Trophoblast cell (in vitro differentiated cells and primary cell): ENCODE data around the gene MYH9.
"Not testable (repeated sequence)": the region's sequence is repeated elsewhere in the genome, so short reads cannot be mapped to it uniquely, and the experiment has no call there.

Source experiments
- DNase-seq, 2 donors: peaks; one replicate each; pipeline ENCODE4 v3.0.0-alpha.2; 2016
- H2AFZ ChIP-seq: 2 replicates; pipeline ENCODE4 v1.6.1; 2013; ENCODE audit warnings: low read length, moderate library complexity, mild to moderate bottlenecking; ENCODE audit not compliant: insufficient read depth, poor library complexity
- H2AK5ac ChIP-seq: 2 replicates; pipeline ENCODE4 v1.6.1; 2013; ENCODE audit warnings: mild to moderate bottlenecking, low read length
- H2BK120ac ChIP-seq: 2 replicates; pipeline ENCODE4 v1.6.1; 2013; ENCODE audit warnings: low read length, mild to moderate bottlenecking, moderate library complexity; ENCODE audit not compliant: insufficient read depth, poor library complexity
- H2BK12ac ChIP-seq: 2 replicates; pipeline ENCODE4 v1.6.1; 2013; ENCODE audit warnings: mild to moderate bottlenecking, low read length, moderate library complexity
- H2BK5ac ChIP-seq: 2 replicates; pipeline ENCODE4 v1.6.1; 2013; ENCODE audit warnings: low read length, low read depth, moderate library complexity, mild to moderate bottlenecking; ENCODE audit not compliant: poor library complexity
- H3K14ac ChIP-seq: 2 replicates; pipeline ENCODE4 v1.6.1; 2013; ENCODE audit warnings: mild to moderate bottlenecking, low read length
- H3K18ac ChIP-seq: 2 replicates; pipeline ENCODE4 v1.6.1; 2013; ENCODE audit warnings: mild to moderate bottlenecking, low read length
- H3K23ac ChIP-seq: 2 replicates; pipeline ENCODE4 v1.6.1; 2013; ENCODE audit warnings: low read length
- H3K27ac ChIP-seq: 2 replicates; pipeline ENCODE4 v1.5.1; 2013; ENCODE audit warnings: low read depth, mild to moderate bottlenecking, inconsistent platforms, low read length, moderate library complexity
- H3K27me3 ChIP-seq: 2 replicates; pipeline ENCODE4 v1.6.1; 2013; ENCODE audit warnings: inconsistent platforms, mild to moderate bottlenecking, low read length, moderate library complexity; ENCODE audit not compliant: insufficient read depth
- H3K36me3 ChIP-seq, 2 experiments: 1 replicate in 1 of 2; 2 replicates in 1 of 2; pipeline ENCODE4 v1.6.1; 2013; ENCODE audit warnings: low read length in 2 of 2, mild to moderate bottlenecking in 2 of 2, moderate library complexity in 1 of 2; ENCODE audit not compliant: insufficient read depth in 2 of 2, control insufficient read depth in 1 of 2
- H3K4ac ChIP-seq: 2 replicates; pipeline ENCODE4 v1.6.1; 2013; ENCODE audit warnings: low read depth, mild to moderate bottlenecking, low read length, moderate library complexity
- H3K4me1 ChIP-seq, 2 experiments: 1 replicate in 1 of 2; 2 replicates in 1 of 2; pipeline ENCODE4 v1.6.1; 2013; ENCODE audit warnings: low read length in 2 of 2, mild to moderate bottlenecking in 2 of 2, moderate library complexity in 1 of 2; ENCODE audit not compliant: insufficient read depth in 2 of 2, control insufficient read depth in 1 of 2
- H3K4me2 ChIP-seq: 2 replicates; pipeline ENCODE4 v1.6.1; 2013; ENCODE audit warnings: inconsistent platforms, mild to moderate bottlenecking, low read length, moderate library complexity
- H3K4me3 ChIP-seq: 2 replicates; pipeline ENCODE4 v1.5.1; 2013; ENCODE audit warnings: mild to moderate bottlenecking, low read depth, low read length, inconsistent platforms
- H3K79me1 ChIP-seq: one replicate; pipeline ENCODE4 v1.6.1; 2013; ENCODE audit warnings: low read length
- H3K79me2 ChIP-seq: 2 replicates; pipeline ENCODE4 v1.6.1; 2013; ENCODE audit warnings: low read length, mild to moderate bottlenecking; ENCODE audit not compliant: control insufficient read depth, insufficient read depth, poor library complexity
- H3K9ac ChIP-seq: 2 replicates; pipeline ENCODE4 v1.6.1; 2013; ENCODE audit warnings: mild to moderate bottlenecking, low read length
- H3K9me3 ChIP-seq: 2 replicates; pipeline ENCODE4 v1.6.1; 2013; ENCODE audit warnings: low read depth, mild to moderate bottlenecking, control low read depth, inconsistent platforms, low read length; ENCODE audit not compliant: insufficient read depth
- H4K12ac ChIP-seq: 2 replicates; pipeline ENCODE4 v1.6.1; 2013; ENCODE audit warnings: low read depth, mild to moderate bottlenecking, low read length, moderate library complexity
- H4K8ac ChIP-seq: 2 replicates; pipeline ENCODE4 v1.6.1; 2013; ENCODE audit warnings: low read depth, mild to moderate bottlenecking, low read length, moderate library complexity
- H4K91ac ChIP-seq: one replicate; pipeline ENCODE4 v1.6.1; 2013; ENCODE audit warnings: low read depth, mild to moderate bottlenecking, low read length, moderate library complexity
- WGBS: extraction: QIAGEN DNeasy Blood & Tissue Kit; methylation state at CpG from one replicate; pipeline ENCODE4 v1.1.7; 2013; ENCODE audit warnings: missing lambda C conversion rate; ENCODE audit not compliant: insufficient read length, insufficient coverage; ENCODE audit errors: extremely low coverage; 5-methylcytosine and 5-hydroxymethylcytosine counted together

Gene MYH9

GRCh38 chr22:36425977-36426523, 38.3 kb upstream of the MYH9 start:
- Histone ChIP-seq H2BK12ac (peak overlapping the region; percentile 70), H3K23ac (no peak overlapping the region), H2BK5ac (peak overlapping the region; percentile 84), H3K9me3 (no peaks in the 10 kb centered on the region), H3K4me1 (peaks cover 9 to 10% of the 10 kb centered on the region in 2 experiments), H2AK5ac (no peak overlapping the region), H4K91ac (peak overlapping the region; percentile 85), H2AFZ (no peak overlapping the region), H3K27ac (peak overlapping the region; percentile 76), H3K9ac (no peak overlapping the region), H3K79me2 (no peaks in the 10 kb centered on the region), H3K27me3 (no peaks in the 10 kb centered on the region), H3K4me2 (no peak overlapping the region), H3K79me1 (peaks cover 11% of the 10 kb centered on the region), H3K36me3 (no peaks in the 10 kb centered on the region), H3K4ac (peak overlapping the region; percentile 21), H2BK120ac (peak overlapping the region; percentile 71), H3K14ac (peak overlapping the region; percentile 43), H3K4me3 (no peak overlapping the region), H4K12ac (no peak overlapping the region), H3K18ac (peak overlapping the region; percentile 39), H4K8ac (peak overlapping the region; percentile 58)
- DNase-seq, result peak in 1 of 2 donors; percentile 63
- no CpG with 5 or more reads among the region's 2 CpGs for WGBS

DNA sequence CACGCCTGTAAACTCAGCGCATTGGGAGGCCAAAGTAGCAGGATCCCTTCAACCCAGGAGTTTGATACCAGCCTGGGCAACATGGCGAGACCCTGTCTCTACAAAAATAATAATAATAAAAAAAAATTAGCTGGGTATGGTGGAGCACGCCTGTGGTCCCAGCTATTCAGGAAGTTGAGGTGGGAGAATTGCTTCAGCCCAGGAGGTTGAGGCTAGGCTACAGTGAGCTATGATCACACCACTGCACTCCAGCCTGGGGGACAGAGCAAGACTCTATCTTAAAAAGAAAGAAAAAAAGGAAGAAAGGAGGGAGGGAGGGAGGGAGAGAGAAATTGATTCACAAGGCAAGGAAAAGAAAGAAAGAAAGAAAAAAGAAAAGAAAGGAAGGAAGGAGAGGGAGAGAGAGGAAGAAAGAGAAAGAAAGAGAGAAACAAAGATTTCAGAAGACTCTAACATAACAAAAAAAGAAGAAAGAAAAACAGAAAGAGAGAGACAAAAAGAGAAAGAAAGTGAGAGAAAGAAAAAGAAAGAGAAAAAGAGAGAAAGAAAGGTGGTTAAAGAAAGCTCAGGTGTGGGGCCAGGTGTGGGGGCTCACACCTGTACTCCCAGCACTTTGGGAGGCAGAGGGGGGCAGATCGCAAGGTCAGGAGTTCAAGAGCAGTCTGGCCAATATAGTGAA, 37.3 kb upstream of the MYH9 start:
- H2AFZ ChIP-seq, result no peak overlapping the region
- no peak overlapping the region for H3K4me2 ChIP-seq
- peak overlapping the region; percentile 56 for H2BK12ac ChIP-seq
- no peak overlapping the region for H4K12ac ChIP-seq
- no peaks in the 10 kb centered on the region for H3K9me3 ChIP-seq
- no peak overlapping the region for H3K9ac ChIP-seq
- no peak overlapping the region for H3K18ac ChIP-seq
- no peak overlapping the region for H2AK5ac ChIP-seq
- H2BK120ac ChIP-seq, result peak overlapping the region; percentile 4
- H4K8ac ChIP-seq, result no peak overlapping the region
- H3K36me3 ChIP-seq, result no peaks in the 10 kb centered on the region
- peaks cover 11 to 12% of the 10 kb centered on the region in 2 experiments for H3K4me1 ChIP-seq
- no peak overlapping the region for H3K14ac ChIP-seq
- H2BK5ac ChIP-seq, result peak overlapping the region; percentile 50
- no peak overlapping the region for H3K4ac ChIP-seq
- no CpG with 5 or more reads among the region's 5 CpGs for WGBS
- H3K23ac ChIP-seq, result no peak overlapping the region
- no peak for DNase-seq
- no peak overlapping the region for H3K27ac ChIP-seq
- H4K91ac ChIP-seq, result peak overlapping the region; percentile 56
- no peaks in the 10 kb centered on the region for H3K79me2 ChIP-seq
- no peak overlapping the region for H3K4me3 ChIP-seq
- peaks cover 11% of the 10 kb centered on the region for H3K79me1 ChIP-seq
- no peaks in the 10 kb centered on the region for H3K27me3 ChIP-seq

GRCh38 chr22:36424466-36424865, 36.7 kb upstream of the MYH9 start:
- not testable (repeated sequence) for H3K18ac ChIP-seq, H4K12ac ChIP-seq, H3K36me3 ChIP-seq, H3K4me2 ChIP-seq, H3K4ac ChIP-seq, H3K27ac ChIP-seq, H3K14ac ChIP-seq, H3K23ac ChIP-seq, H2AFZ ChIP-seq, H4K8ac ChIP-seq, H3K4me3 ChIP-seq, DNase-seq, H3K9me3 ChIP-seq, H3K9ac ChIP-seq, H2AK5ac ChIP-seq, H3K27me3 ChIP-seq, H4K91ac ChIP-seq, H2BK5ac ChIP-seq, H3K79me2 ChIP-seq
- H3K4me1 ChIP-seq, result peaks cover 11 to 12% of the 10 kb centered on the region in 2 experiments
- H3K79me1 ChIP-seq, result peaks cover 12% of the 10 kb centered on the region
- H2BK12ac ChIP-seq, result peak overlapping the region; percentile 37
- H2BK120ac ChIP-seq, result peak overlapping the region; percentile 4
- no CpG with 5 or more reads among the region's 5 CpGs for WGBS

GRCh38 chr22:36423461-36424404, 36.0 kb upstream of the MYH9 start:
- Histone ChIP-seq H2AK5ac (peak overlapping the region; percentile 28), H3K9me3 (no peaks in the 10 kb centered on the region), H2BK12ac (no peak overlapping the region), H3K4me2 (no peak overlapping the region), H3K36me3 (no peaks in the 10 kb centered on the region), H4K91ac (no peak overlapping the region), H2BK120ac (no peak overlapping the region), H3K4me3 (no peak overlapping the region), H3K27me3 (no peaks in the 10 kb centered on the region), H3K79me2 (no peaks in the 10 kb centered on the region), H3K4ac (no peak overlapping the region), H2BK5ac (no peak overlapping the region), H3K14ac (no peak overlapping the region), H3K79me1 (peaks cover 13% of the 10 kb centered on the region), H2AFZ (no peak overlapping the region), H4K12ac (no peak overlapping the region), H3K4me1 (peaks cover 11 to 12% of the 10 kb centered on the region in 2 experiments), H4K8ac (no peak overlapping the region), H3K9ac (no peak overlapping the region), H3K27ac (no peak overlapping the region), H3K18ac (no peak overlapping the region), H3K23ac (no peak overlapping the region)
- WGBS, result no CpG with 5 or more reads among the region's 16 CpGs
- no peak for DNase-seq
